ENCODE measurements around the gene PTPRG. TPM values are rescaled to one million over a fixed set of nuclear protein-coding genes. Genes with fewer than 3 reads are reported as not detected.

PTPRG gene
- total RNA-seq, 1 experiment from 2014 or later, result 32.1 TPM

- no TSS peak for BruUV-seq (replicated peaks)
- H3K27me3 ChIP-seq (ENCODE audit: insufficient read depth, low read length), result no peaks in the 10 kb centered on the region
- no peaks in the 10 kb centered on the region for H3K36me3 ChIP-seq (ENCODE audit: control insufficient read depth in 1 of 2, insufficient read depth in 2 of 2, low read length in 2 of 2)
- no peak overlapping the region for H3K4me2 ChIP-seq (ENCODE audit: low read length)
- ChIA-PET CTCF (no interaction called here), RAD21 (ENCODE audit: low non-redundant PET in 1 of 2, low total read pairs in 2 of 2, uncharacterized antibody in 2 of 2, unreplicated experiment in 2 of 2) (no interaction called here), POLR2A (no interaction called here)
- H3K9ac ChIP-seq (ENCODE audit: low read length), result no peak overlapping the region
- H4K20me1 ChIP-seq (ENCODE audit: insufficient read depth), result no peaks in the 10 kb centered on the region; the same call in 1 of the 2 replicates
- no peak overlapping the region for H3K27ac ChIP-seq (ENCODE audit: low read depth, low read length)
- intact Hi-C loops (cut with micrococcal nuclease), result no loop called here
- H3K9me2 ChIP-seq (ENCODE audit: insufficient read depth), result no peaks in the 10 kb centered on the region
- ATAC-seq, result no peak
- H3K4me1 ChIP-seq (ENCODE audit: control insufficient read depth in 1 of 2, insufficient read depth in 2 of 2, low read length in 2 of 2), result no peaks in the 10 kb centered on the region; a peak in 1 of 4 replicates
- TF ChIP-seq RAD21 (IDR thresholded peaks at IDR 0.05; ENCODE audit: low read depth) (no peak), JUND (IDR thresholded peaks at IDR 0.05) (no peak), EZH2 (IDR thresholded peaks at IDR 0.05) (no peak), FOSL1 (IDR thresholded peaks at IDR 0.05; ENCODE audit: low read depth) (no peak), ATF3 (IDR thresholded peaks at IDR 0.05) (no peak), EZH2phosphoT487 (IDR thresholded peaks at IDR 0.05; ENCODE audit: borderline replicate concordance) (no peak), POLR2AphosphoS5 (IDR thresholded peaks at IDR 0.05; ENCODE audit: low read depth, low read length) (no peak), ZNF274 (IDR thresholded peaks at IDR 0.05; ENCODE audit: low read depth, low read length) (no peak), YY1 (IDR thresholded peaks at IDR 0.05; ENCODE audit: extremely low read depth, insufficient replicate concordance, low read depth, low read length) (no peak), TCF7L2 (IDR thresholded peaks at IDR 0.05; ENCODE audit: borderline replicate concordance, extremely low read depth, insufficient read depth, insufficient read length) (no peak), CBX3 (IDR thresholded peaks at IDR 0.05; ENCODE audit: low read depth) (no peak), SP1 (IDR thresholded peaks at IDR 0.05; ENCODE audit: low read depth) (no peak), SRF (IDR thresholded peaks at IDR 0.05; ENCODE audit: low read depth) (no peak), ELF1 (IDR thresholded peaks at IDR 0.05; ENCODE audit: borderline replicate concordance, low read depth) (no peak)
- H2AFZ ChIP-seq (ENCODE audit: low read depth, low read length, poor library complexity, severe bottlenecking), result no peak overlapping the region
- peaks cover 53% of the 10 kb centered on the region for H3K79me2 ChIP-seq (ENCODE audit: insufficient read depth, low read length)
- no peak overlapping the region for H3K4me3 ChIP-seq (replicated peaks in 1 of 2; ENCODE audit: low read depth in 1 of 2, low read length in 2 of 2)
- DNase-seq (ENCODE audit: low read depth, low spot score), result no peak
- H3K9me3 ChIP-seq (ENCODE audit: control insufficient read depth in 1 of 2, insufficient read depth in 1 of 2, low read depth in 1 of 2, low read length in 2 of 2), result no peaks in the 10 kb centered on the region
Measured at GRCh38 chr3:61580982-61581643, 19.7 kb downstream of the PTPRG start.
